Keratinocyte (primary cell): ENCODE results near the gene CASQ1.

Experiments used
- EZH2 ChIP-seq: IDR thresholded peaks from one replicate; pipeline ENCODE4 v1.6.1; 2012; ENCODE audit warnings: inconsistent platforms, mild to moderate bottlenecking, low read length, moderate library complexity
- TF ChIP-seq, protein P1 (sequence below), 3 experiments: IDR thresholded peaks in 1 of 3; conservative IDR thresholded peaks in 1 of 3; optimal IDR thresholded peaks in 1 of 3; 2 replicates in 2 of 3; 3 replicates in 1 of 3; pipeline versions ENCODE3 to v1.5.1; 2011; ENCODE audit warnings: low read length in 3 of 3, mild to moderate bottlenecking in 3 of 3, moderate library complexity in 2 of 3, control low read depth in 1 of 3, inconsistent platforms in 1 of 3; ENCODE audit not compliant: insufficient read depth in 2 of 3; ENCODE audit errors: extremely low read depth in 1 of 3

DNA sequence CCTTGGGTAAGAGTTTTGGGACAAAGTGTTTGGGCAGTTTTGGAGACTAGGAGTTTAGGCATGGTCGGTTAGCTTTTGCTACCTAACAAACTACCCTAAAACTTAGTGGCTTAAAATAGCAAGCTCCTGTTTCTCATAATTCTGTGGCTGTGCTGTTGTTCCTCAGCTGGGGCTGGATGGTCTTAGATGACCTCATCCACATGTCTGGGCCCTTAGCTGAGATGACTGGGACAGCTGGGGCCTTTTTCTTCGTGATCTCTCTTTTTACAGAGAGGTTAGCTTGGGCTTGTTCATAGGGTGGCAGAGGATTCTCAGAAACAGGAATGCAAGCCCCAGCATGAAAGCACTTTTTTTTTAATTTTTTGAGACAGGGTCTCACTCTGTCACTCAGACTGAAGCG is 32.3 kb upstream of the CASQ1 start:
- TF ChIP-seq EZH2, result no peak
- TF ChIP-seq, protein P1, sequence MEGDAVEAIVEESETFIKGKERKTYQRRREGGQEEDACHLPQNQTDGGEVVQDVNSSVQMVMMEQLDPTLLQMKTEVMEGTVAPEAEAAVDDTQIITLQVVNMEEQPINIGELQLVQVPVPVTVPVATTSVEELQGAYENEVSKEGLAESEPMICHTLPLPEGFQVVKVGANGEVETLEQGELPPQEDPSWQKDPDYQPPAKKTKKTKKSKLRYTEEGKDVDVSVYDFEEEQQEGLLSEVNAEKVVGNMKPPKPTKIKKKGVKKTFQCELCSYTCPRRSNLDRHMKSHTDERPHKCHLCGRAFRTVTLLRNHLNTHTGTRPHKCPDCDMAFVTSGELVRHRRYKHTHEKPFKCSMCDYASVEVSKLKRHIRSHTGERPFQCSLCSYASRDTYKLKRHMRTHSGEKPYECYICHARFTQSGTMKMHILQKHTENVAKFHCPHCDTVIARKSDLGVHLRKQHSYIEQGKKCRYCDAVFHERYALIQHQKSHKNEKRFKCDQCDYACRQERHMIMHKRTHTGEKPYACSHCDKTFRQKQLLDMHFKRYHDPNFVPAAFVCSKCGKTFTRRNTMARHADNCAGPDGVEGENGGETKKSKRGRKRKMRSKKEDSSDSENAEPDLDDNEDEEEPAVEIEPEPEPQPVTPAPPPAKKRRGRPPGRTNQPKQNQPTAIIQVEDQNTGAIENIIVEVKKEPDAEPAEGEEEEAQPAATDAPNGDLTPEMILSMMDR (optimal IDR thresholded peaks at IDR 0.05 in 1 of 3, IDR thresholded peaks at IDR 0.05 in 1 of 3, conservative IDR thresholded peaks at IDR 0.05 in 1 of 3; ENCODE audit: extremely low read depth in 1 of 3, insufficient read depth in 2 of 3, low read length in 3 of 3), result no peak
